Measurements from ENCODE around the gene CALML5. TPM values are rescaled to one million over a fixed set of nuclear protein-coding genes. Genes with fewer than 3 reads are reported as not detected.

Gene CALML5
- total RNA-seq, 2 donors from 2014 or later: 0.46 to 10.5 TPM

Other genes starting within 250 kb of the CALML5 start
- not detected for gene UCN3, start 134.6 kb downstream of the CALML5 start, total RNA-seq
- 1 to 10 TPM in 1 of 2 donors, not detected in 1; 1.1 TPM for gene TUBAL3, start 94.7 kb downstream of the CALML5 start, total RNA-seq
- 10 to 100 TPM; 55.6 to 77.6 TPM for gene NET1, start 87.0 kb downstream of the CALML5 start, total RNA-seq
- 1 to 10 TPM; 1.6 to 8.0 TPM for gene CALML3, start 25.4 kb upstream of the CALML5 start, total RNA-seq
- 10 to 100 TPM; 16.6 to 24.5 TPM for gene ASB13, start 167.0 kb upstream of the CALML5 start, total RNA-seq
- 10 to 100 TPM; 55.0 to 97.9 TPM for gene TASOR2, start 185.3 kb upstream of the CALML5 start, total RNA-seq

All from prostate gland (tissue), 2 donors.